GM19467 (cell line): ENCODE measurements around the gene RAB11FIP3.

Source experiments
- ATAC-seq: cut with Tn5 transposase; IDR thresholded peaks from one replicate; pipeline ENCODE4 v1.9.1; 2021; ENCODE audit warnings: mild to moderate bottlenecking, moderate library complexity; ENCODE audit not compliant: unreplicated experiment

Gene RAB11FIP3

GRCh38 chr16:551210-551609 lies 125.8 kb downstream of the RAB11FIP3 start:
- no peak for ATAC-seq

- ATAC-seq, result no peak
Observed at GRCh38 chr16:552171-552570, 126.7 kb downstream of the RAB11FIP3 start.

- no peak for ATAC-seq
Observed at GRCh38 chr16:553601-554296, 128.3 kb downstream of the RAB11FIP3 start.

- no peak for ATAC-seq
Observed at GRCh38 chr16:554297-554621, 128.8 kb downstream of the RAB11FIP3 start.

- no peak for ATAC-seq
Observed at GRCh38 chr16:554640-555365, 129.4 kb downstream of the RAB11FIP3 start.

GRCh38 chr16:555528-556473 lies 130.4 kb downstream of the RAB11FIP3 start:
- ATAC-seq, result no peak

- ATAC-seq, result no peak
Observed at GRCh38 chr16:556474-557173, 131.2 kb downstream of the RAB11FIP3 start.

GRCh38 chr16:557463-558297 lies 132.2 kb downstream of the RAB11FIP3 start:
- ATAC-seq, result no peak

- ATAC-seq, result no peak
Observed at GRCh38 chr16:558298-559020, 133.0 kb downstream of the RAB11FIP3 start.

- no peak for ATAC-seq
Observed at GRCh38 chr16:559021-559380, 133.6 kb downstream of the RAB11FIP3 start.

- ATAC-seq, result no peak
Observed at GRCh38 chr16:559411-560203, 134.2 kb downstream of the RAB11FIP3 start.

- no peak for ATAC-seq
Observed at GRCh38 chr16:560204-560700, 134.8 kb downstream of the RAB11FIP3 start, which contains the start of gene PRR35. PRR35 (plus strand) TSS chr16:560394; CDS start chr16:563295, 2,901 bp downstream.

GRCh38 chr16:560701-561412 lies 135.4 kb downstream of the RAB11FIP3 start:
- ATAC-seq, result no peak

GRCh38 chr16:561413-561794 lies 136.0 kb downstream of the RAB11FIP3 start:
- ATAC-seq, result no peak

- no peak for ATAC-seq
Observed at GRCh38 chr16:561957-562938, 136.8 kb downstream of the RAB11FIP3 start.

GRCh38 chr16:563072-563644 lies 137.7 kb downstream of the RAB11FIP3 start:
- ATAC-seq, result no peak
